Keratinocyte (primary cell): ENCODE results near the gene DENND1A. TPM values are rescaled to one million over a fixed set of nuclear protein-coding genes. Genes with fewer than 3 reads are reported as not detected.

Source experiments
- DNase-seq: peaks from one replicate; pipeline ENCODE4 v3.0.0-alpha.2; 2011; ENCODE audit warnings: low read depth, missing footprints, low spot score
- FAIRE-seq: peaks from 2 replicates; lab custom pipeline; 2011; peaks lifted over from hg19 to GRCh38; lab: Jason Lieb, UNC
- H2AFZ ChIP-seq: 2 replicates; pipeline ENCODE4 v1.6.0; 2012; ENCODE audit warnings: low read length, control low read depth, inconsistent platforms; ENCODE audit not compliant: control insufficient read depth
- H3K27ac ChIP-seq: 2 replicates; pipeline ENCODE4 v1.5.1; 2011; ENCODE audit warnings: low read length; ENCODE audit not compliant: control insufficient read depth, insufficient read depth
- H3K27me3 ChIP-seq: 3 replicates; pipeline ENCODE4 v1.6.0; 2011; ENCODE audit warnings: low read length; ENCODE audit not compliant: control insufficient read depth, insufficient read depth; ENCODE audit errors: extremely low read depth
- H3K36me3 ChIP-seq, 2 experiments: 2 replicates in 1 of 2; 3 replicates in 1 of 2; pipeline ENCODE4 v1.5.1; 2011; ENCODE audit warnings: low read length in 2 of 2, mild to moderate bottlenecking in 1 of 2; ENCODE audit not compliant: control insufficient read depth in 2 of 2, insufficient read depth in 2 of 2; ENCODE audit errors: extremely low read depth in 1 of 2
- H3K4me1 ChIP-seq: 3 replicates; pipeline ENCODE4 v1.5.1; 2011; ENCODE audit warnings: low read length; ENCODE audit not compliant: control insufficient read depth, insufficient read depth; ENCODE audit errors: extremely low read depth
- H3K4me2 ChIP-seq: 3 replicates; pipeline ENCODE4 v1.6.0; 2011; ENCODE audit warnings: low read depth, low read length; ENCODE audit not compliant: control insufficient read depth, insufficient read depth; ENCODE audit errors: extremely low read depth
- H3K4me3 ChIP-seq, 3 experiments: fragments of 200-600 bp in 1 of 3; sonication (generic) in 1 of 3; 2 replicates in 2 of 3; 3 replicates in 1 of 3; pipeline ENCODE4 v1.5.1; 2011 to 2016; ENCODE audit warnings: low read length in 3 of 3, mild to moderate bottlenecking in 3 of 3, control low read depth in 2 of 3, inconsistent platforms in 1 of 3, low read depth in 1 of 3, mixed read lengths in 1 of 3, mixed run types in 1 of 3, moderate library complexity in 1 of 3; ENCODE audit not compliant: control insufficient read depth in 2 of 3, insufficient read depth in 2 of 3; ENCODE audit errors: extremely low read depth in 1 of 3
- H3K79me2 ChIP-seq: 2 replicates; pipeline ENCODE4 v1.6.0; 2012; ENCODE audit warnings: low read length; ENCODE audit not compliant: control insufficient read depth, insufficient read depth
- H3K9ac ChIP-seq: 3 replicates; pipeline ENCODE4 v1.6.0; 2011; ENCODE audit warnings: low read length; ENCODE audit not compliant: control insufficient read depth, insufficient read depth; ENCODE audit errors: extremely low read depth
- H3K9me1 ChIP-seq: 3 replicates; pipeline ENCODE4 v1.6.0; 2011; ENCODE audit warnings: low read length; ENCODE audit not compliant: control insufficient read depth, insufficient read depth; ENCODE audit errors: extremely low read depth
- H3K9me3 ChIP-seq: 2 replicates; pipeline ENCODE4 v1.5.1; 2012; ENCODE audit warnings: low read depth, low read length; ENCODE audit not compliant: control insufficient read depth
- H4K20me1 ChIP-seq: 3 replicates; pipeline ENCODE4 v1.6.0; 2011; ENCODE audit warnings: low read length; ENCODE audit not compliant: control insufficient read depth, insufficient read depth; ENCODE audit errors: extremely low read depth
- EZH2 ChIP-seq: IDR thresholded peaks from one replicate; pipeline ENCODE4 v1.6.1; 2012; ENCODE audit warnings: inconsistent platforms, mild to moderate bottlenecking, low read length, moderate library complexity
- dilution Hi-C: fragments of 300-500 bp; cut with MboI; formaldehyde crosslinking; loops from one replicate; pipeline ENCODE4 v1.7.0; 2020; ENCODE audit warnings: low sequenced_read_pairs; ENCODE audit not compliant: extremely low pct_ligation_motif_present
- polyA plus RNA-seq, 5 experiments: library from polyadenylated mRNA; depleted of rRNA in 3 of 5; stranded (reverse) in 3 of 5; stranded (forward) in 1 of 5; unstranded in 1 of 5; fragments of >200 nt; gene quantifications; 1 replicate in 1 of 5; 2 replicates in 3 of 5; 3 replicates in 1 of 5; pipeline versions ENCODE4 v1.2.1 to v1.2.3, GENCODE V29; 2011 to 2012; ENCODE audit warnings: missing spikeins in 2 of 5, low read depth in 1 of 5, low replicate concordance in 1 of 5
- TF ChIP-seq, protein P1 (sequence below), 3 experiments: IDR thresholded peaks in 1 of 3; conservative IDR thresholded peaks in 1 of 3; optimal IDR thresholded peaks in 1 of 3; 2 replicates in 2 of 3; 3 replicates in 1 of 3; pipeline versions ENCODE3 to v1.5.1; 2011; ENCODE audit warnings: low read length in 3 of 3, mild to moderate bottlenecking in 3 of 3, moderate library complexity in 2 of 3, control low read depth in 1 of 3, inconsistent platforms in 1 of 3; ENCODE audit not compliant: insufficient read depth in 2 of 3; ENCODE audit errors: extremely low read depth in 1 of 3

Gene DENND1A
- polyA plus RNA-seq, 1 donor (not counting 4 experiments of a cell fraction or from before 2014, with no cell fraction given), result 13.0 TPM

DNA sequence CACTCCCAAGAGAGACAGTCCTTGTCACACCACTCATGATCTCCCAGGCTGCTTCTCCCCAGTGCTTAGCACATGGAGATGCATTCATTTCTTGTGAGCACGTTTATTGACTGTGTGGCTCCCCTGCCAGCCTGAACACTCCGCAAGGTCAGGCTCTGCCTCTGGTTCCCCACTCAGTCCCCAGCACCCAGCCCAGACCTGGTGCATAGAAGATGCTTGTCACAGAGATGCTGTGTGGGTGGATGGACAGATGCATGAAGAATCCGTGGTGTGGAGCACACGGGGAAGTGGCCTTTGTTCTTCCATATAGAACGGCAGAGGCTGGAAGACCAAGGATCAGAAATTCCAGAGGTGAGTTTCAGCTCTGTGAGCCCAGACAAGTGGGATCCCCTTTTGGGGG lies 587.7 kb downstream of the DENND1A start:
- Histone ChIP-seq H2AFZ (no peak overlapping the region), H3K9me1 (peaks cover 2% of the 10 kb centered on the region), H3K27ac (no peak overlapping the region), H4K20me1 (no peaks in the 10 kb centered on the region), H3K27me3 (no peaks in the 10 kb centered on the region), H3K4me3 (no peak overlapping the region), H3K4me2 (no peak overlapping the region), H3K36me3 (no peaks in the 10 kb centered on the region), H3K79me2 (no peaks in the 10 kb centered on the region), H3K4me1 (peaks cover 19% of the 10 kb centered on the region), H3K9ac (no peak overlapping the region), H3K9me3 (no peaks in the 10 kb centered on the region)
- TF ChIP-seq, protein P1, sequence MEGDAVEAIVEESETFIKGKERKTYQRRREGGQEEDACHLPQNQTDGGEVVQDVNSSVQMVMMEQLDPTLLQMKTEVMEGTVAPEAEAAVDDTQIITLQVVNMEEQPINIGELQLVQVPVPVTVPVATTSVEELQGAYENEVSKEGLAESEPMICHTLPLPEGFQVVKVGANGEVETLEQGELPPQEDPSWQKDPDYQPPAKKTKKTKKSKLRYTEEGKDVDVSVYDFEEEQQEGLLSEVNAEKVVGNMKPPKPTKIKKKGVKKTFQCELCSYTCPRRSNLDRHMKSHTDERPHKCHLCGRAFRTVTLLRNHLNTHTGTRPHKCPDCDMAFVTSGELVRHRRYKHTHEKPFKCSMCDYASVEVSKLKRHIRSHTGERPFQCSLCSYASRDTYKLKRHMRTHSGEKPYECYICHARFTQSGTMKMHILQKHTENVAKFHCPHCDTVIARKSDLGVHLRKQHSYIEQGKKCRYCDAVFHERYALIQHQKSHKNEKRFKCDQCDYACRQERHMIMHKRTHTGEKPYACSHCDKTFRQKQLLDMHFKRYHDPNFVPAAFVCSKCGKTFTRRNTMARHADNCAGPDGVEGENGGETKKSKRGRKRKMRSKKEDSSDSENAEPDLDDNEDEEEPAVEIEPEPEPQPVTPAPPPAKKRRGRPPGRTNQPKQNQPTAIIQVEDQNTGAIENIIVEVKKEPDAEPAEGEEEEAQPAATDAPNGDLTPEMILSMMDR (optimal IDR thresholded peaks at IDR 0.05 in 1 of 3, IDR thresholded peaks at IDR 0.05 in 1 of 3, conservative IDR thresholded peaks at IDR 0.05 in 1 of 3; ENCODE audit: extremely low read depth in 1 of 3, insufficient read depth in 2 of 3, low read length in 3 of 3), result no peak
- TF ChIP-seq EZH2, result no peak
- FAIRE-seq (no peak), DNase-seq (no peak)
- dilution Hi-C loops, result no loop called here

DNA sequence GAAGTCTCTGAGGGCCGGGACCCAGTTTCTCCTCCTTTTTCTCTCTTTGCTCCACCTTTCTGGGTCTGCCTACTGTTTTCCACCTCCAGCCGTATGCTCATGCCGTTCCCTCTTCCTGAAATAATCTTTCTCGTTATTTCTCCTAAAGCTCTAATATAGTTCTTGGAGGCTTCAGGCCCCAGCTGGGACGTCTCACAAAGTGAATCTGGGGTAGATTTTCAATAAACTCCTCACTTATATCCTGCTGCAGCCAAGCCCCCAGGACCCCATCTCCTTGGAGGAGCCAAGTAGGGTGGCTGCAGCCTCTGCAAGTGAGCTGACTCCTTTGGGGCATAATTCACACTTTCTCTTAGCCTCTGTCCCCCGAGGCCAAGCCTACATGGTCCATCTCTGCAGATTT lies 588.1 kb downstream of the DENND1A start:
- Histone ChIP-seq H3K79me2 (no peaks in the 10 kb centered on the region), H3K4me3 (no peak overlapping the region), H3K9me3 (no peaks in the 10 kb centered on the region), H3K4me1 (peaks cover 19% of the 10 kb centered on the region), H3K4me2 (no peak overlapping the region), H3K9me1 (peaks cover 2% of the 10 kb centered on the region), H3K36me3 (no peaks in the 10 kb centered on the region), H3K9ac (no peak overlapping the region), H2AFZ (no peak overlapping the region), H3K27ac (no peak overlapping the region), H3K27me3 (no peaks in the 10 kb centered on the region), H4K20me1 (no peaks in the 10 kb centered on the region)
- TF ChIP-seq, protein P1 (optimal IDR thresholded peaks at IDR 0.05 in 1 of 3, IDR thresholded peaks at IDR 0.05 in 1 of 3, conservative IDR thresholded peaks at IDR 0.05 in 1 of 3; ENCODE audit: extremely low read depth in 1 of 3, insufficient read depth in 2 of 3, low read length in 3 of 3), result no peak
- TF ChIP-seq EZH2, result no peak
- dilution Hi-C loops, result no loop called here
- FAIRE-seq, result no peak
- DNase-seq, result no peak
